Mucosa of descending colon (tissue), 3 donors: ENCODE measurements around the gene PIP5K1C. TPM values are rescaled to one million over a fixed set of nuclear protein-coding genes. Genes with fewer than 3 reads are reported as not detected.

Source experiments
- ATAC-seq: fragments of 200-7000 bp; cut with Tn5 transposase; one replicate; pipeline ENCODE4 v1.9.1; 2020; ENCODE audit warnings: mild to moderate bottlenecking, moderate library complexity
- DNase-seq, 3 donors: peaks; one replicate each; pipeline ENCODE4 v3.0.0-alpha.2; 2020
- H3K36me3 ChIP-seq: fragments of 200-600 bp; one replicate; pipeline ENCODE4 v1.8.0; 2021; ENCODE audit warnings: low read depth, mild to moderate bottlenecking
- H3K4me1 ChIP-seq: fragments of 200-600 bp; one replicate; pipeline ENCODE4 v1.8.0; 2021; ENCODE audit warnings: low read depth, mild to moderate bottlenecking
- H3K4me3 ChIP-seq: fragments of 200-600 bp; one replicate; pipeline ENCODE4 v1.8.0; 2021; ENCODE audit warnings: mild to moderate bottlenecking
- H3K9me3 ChIP-seq: fragments of 200-600 bp; one replicate; pipeline ENCODE4 v1.8.0; 2021; ENCODE audit warnings: mild to moderate bottlenecking
- intact Hi-C, 2 donors: fragments of 100-400 bp; cut with DNase I in 1 of 2; cut with micrococcal nuclease in 1 of 2; formaldehyde crosslinking; loops; one replicate each; pipeline versions ENCODE4 v1.11.0 to v1.11.1; 2022; cut with DNase I, micrococcal nuclease
- total RNA-seq, 3 donors: library from RNA; stranded (reverse); fragmentation: NEBNext Ultra II Directional in 2 of 3; extraction: Animal tissue kit (Norgen Biotek cat#: 25700) in 2 of 3; gene quantifications; one replicate each; pipeline versions ENCODE4 v1.2.1 to v1.2.4, GENCODE V29; 2021 to 2023
- TF ChIP-seq, protein P1 (sequence below): fragments of 200-600 bp; IDR thresholded peaks from one replicate; pipeline ENCODE4 v1.8.0; 2022; ENCODE audit warnings: antibody characterized with exemption, mild to moderate bottlenecking
- donor health status: DM: no; HTN: no; CAD: no; lungs with moderate emphysema.
- donor health status: DM: no; HTN: no; CAD: no.
- donor health status: DM: no; HTN: yes; CAD: no.

PIP5K1C gene
- total RNA-seq, 3 donors from 2014 or later: 23.1 to 95.2 (median 23.2) TPM

DNA sequence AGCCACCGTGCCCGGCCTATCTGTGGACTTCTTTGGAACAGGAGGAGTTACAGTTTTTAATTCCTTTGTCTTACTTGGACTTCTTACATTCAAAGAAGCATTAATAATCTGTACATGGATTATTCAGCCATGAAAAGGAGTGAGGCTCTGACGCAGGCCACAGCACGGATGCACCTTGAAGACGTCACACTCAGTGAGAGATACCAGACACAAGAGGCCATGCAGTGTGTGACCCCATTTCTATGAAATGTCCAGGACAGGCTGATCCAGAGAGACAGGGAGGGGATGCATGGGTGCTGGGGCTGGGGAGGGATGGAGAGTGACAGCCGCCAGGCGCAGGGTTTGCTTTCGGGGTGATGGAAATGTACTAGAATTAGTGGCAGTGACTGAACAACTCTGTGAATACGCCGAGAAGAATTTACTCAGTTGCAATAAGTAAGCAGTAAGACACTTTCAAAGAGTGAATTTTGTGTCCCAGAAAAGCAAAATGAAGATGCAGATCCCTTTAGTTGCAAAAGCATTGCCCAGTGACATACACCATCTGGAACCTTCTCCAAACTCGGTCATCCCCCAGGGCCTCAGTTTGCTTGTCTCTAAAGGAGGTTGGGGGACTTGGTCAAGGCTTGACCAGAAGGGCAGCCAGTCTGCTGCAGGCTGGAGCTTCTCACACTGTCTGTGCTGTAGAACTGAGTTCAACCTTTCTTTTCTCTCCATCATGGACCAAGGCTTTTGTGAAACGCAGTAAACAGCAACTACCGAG lies 25.3 kb downstream of the PIP5K1C start:
- intact Hi-C loops: no loop called here

DNA sequence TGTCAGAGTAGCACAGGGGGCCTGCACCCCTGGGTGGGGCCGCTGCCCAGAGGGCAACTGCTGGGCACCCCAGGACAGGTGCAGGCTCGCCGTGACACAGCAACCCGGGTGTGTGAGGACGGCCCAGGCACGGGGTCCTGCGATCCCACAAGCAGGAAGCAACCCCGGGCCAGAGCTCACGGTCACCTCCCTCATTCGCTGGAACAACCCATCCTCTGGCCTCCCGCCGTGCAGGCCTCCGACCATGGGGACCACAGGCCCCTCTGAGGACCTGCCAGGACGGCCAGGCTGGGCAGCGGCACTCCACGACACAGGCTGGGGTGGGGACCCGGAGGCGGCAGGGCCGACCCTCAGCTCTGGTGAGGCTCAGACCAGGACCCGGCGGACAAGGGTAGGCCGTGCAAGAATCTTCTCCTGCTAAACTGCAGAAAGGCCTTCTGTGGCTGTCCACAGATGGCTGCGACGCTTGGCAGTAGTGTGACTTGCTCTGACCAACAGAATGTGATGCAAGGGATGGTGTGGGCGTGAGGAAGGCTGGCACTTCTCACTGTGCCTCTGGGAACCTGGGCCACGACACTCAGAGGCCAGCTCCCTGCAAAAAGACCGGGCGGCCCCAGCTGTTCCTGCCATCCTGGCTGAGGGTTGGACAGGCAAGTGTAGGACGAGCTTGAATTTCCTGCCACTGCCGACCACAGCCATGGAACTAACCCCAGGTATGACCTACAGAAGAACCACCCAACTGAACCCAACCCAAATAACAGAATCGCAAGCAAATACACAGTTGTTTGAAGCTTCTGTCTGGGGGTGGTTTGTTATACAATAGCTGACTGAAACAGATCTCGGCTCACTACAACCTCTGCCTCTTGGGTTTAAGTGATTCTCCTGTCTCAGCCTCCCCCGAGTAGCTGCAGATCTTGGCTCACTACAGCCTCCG lies 26.5 kb downstream of the PIP5K1C start:
- ATAC-seq: no peak
- intact Hi-C loops: no loop called here
- H3K36me3 ChIP-seq: no peaks in the 10 kb centered on the region
- TF ChIP-seq, protein P1, sequence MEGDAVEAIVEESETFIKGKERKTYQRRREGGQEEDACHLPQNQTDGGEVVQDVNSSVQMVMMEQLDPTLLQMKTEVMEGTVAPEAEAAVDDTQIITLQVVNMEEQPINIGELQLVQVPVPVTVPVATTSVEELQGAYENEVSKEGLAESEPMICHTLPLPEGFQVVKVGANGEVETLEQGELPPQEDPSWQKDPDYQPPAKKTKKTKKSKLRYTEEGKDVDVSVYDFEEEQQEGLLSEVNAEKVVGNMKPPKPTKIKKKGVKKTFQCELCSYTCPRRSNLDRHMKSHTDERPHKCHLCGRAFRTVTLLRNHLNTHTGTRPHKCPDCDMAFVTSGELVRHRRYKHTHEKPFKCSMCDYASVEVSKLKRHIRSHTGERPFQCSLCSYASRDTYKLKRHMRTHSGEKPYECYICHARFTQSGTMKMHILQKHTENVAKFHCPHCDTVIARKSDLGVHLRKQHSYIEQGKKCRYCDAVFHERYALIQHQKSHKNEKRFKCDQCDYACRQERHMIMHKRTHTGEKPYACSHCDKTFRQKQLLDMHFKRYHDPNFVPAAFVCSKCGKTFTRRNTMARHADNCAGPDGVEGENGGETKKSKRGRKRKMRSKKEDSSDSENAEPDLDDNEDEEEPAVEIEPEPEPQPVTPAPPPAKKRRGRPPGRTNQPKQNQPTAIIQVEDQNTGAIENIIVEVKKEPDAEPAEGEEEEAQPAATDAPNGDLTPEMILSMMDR: no peak
- peaks cover 15% of the 10 kb centered on the region for H3K4me1 ChIP-seq
- no peaks in the 10 kb centered on the region for H3K9me3 ChIP-seq
- no peak overlapping the region for H3K4me3 ChIP-seq
- no peak for DNase-seq

More for the DNA sequence above, 25.3 kb downstream of the PIP5K1C start:
- no peaks in the 10 kb centered on the region for H3K9me3 ChIP-seq
- ATAC-seq (no peak), DNase-seq (no peak)
- H3K4me1 ChIP-seq: peaks cover 15% of the 10 kb centered on the region
- TF ChIP-seq, protein P1: no peak
- H3K4me3 ChIP-seq: no peak overlapping the region
- H3K36me3 ChIP-seq: no peaks in the 10 kb centered on the region

DNA sequence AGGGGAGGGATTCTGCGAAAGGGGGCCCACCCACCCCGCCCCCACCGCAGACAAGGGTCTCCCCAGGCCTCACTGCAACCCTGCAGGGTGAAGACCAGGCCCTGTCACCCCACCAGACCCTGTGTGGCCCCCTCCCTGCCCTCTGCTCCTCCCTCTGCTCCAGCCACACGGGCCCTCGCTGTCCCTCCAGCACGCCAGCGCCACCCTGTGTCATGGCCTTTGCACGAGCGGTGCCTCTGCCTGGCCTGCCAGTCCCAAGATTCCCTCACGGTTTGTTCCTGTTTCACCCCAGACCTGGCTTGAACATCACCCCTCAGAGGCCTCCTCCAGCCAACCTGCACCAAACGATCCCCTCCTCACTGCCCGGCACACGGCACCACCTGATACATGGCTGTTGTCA lies 27.3 kb downstream of the PIP5K1C start:
- Histone ChIP-seq H3K4me3 (no peak overlapping the region), H3K36me3 (no peaks in the 10 kb centered on the region), H3K4me1 (peaks cover 15% of the 10 kb centered on the region), H3K9me3 (no peaks in the 10 kb centered on the region)
- TF ChIP-seq, protein P1: no peak
- ATAC-seq (no peak), DNase-seq (no peak)
- intact Hi-C loops: no loop called here

DNA sequence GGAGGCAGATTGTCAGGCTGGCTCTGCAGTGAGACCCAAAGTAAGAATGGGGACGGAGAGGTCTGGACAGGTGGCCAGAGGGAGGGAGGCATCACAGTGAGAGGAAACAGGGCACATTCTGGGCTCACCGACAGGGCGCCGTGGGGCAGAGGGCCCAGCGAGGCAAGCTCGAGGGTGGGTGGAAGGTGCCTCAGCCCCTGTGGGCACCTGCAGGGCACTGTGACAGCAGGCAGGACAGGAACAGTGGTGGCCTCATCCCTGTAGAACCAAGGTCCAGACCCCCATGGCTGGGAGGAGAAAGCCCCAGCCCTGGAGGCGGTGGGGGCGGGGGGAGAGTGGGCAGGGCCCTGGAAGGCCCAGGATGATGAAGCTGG lies 27.7 kb downstream of the PIP5K1C start:
- H3K4me3 ChIP-seq: no peak overlapping the region
- intact Hi-C loops: no loop called here

More for the DNA sequence above, 27.7 kb downstream of the PIP5K1C start:
- H3K4me1 ChIP-seq: peaks cover 15% of the 10 kb centered on the region
- H3K36me3 ChIP-seq: no peaks in the 10 kb centered on the region
- H3K9me3 ChIP-seq: no peaks in the 10 kb centered on the region
- no peak for DNase-seq
- TF ChIP-seq, protein P1: no peak
- ATAC-seq: no peak
